GM12891 (cell line): Measurements from ENCODE around the gene ANKS1B.

Experiments used
- PAX5 ChIP-seq: IDR thresholded peaks from 2 replicates; pipeline ENCODE4 v1.6.1; 2011; ENCODE audit warnings: low read length, moderate library complexity, mild to moderate bottlenecking; ENCODE audit not compliant: insufficient read depth, severe bottlenecking
- POLR2A ChIP-seq: IDR thresholded peaks from 2 replicates; pipeline ENCODE4 v1.6.1; 2011; ENCODE audit warnings: low read depth, low read length, control low read depth
- POLR2AphosphoS5 ChIP-seq: IDR thresholded peaks from 2 replicates; pipeline ENCODE4 v1.6.1; 2011; ENCODE audit warnings: low read depth, low read length, control low read depth
- POU2F2 ChIP-seq: IDR thresholded peaks from 2 replicates; pipeline ENCODE4 v1.6.1; 2011; ENCODE audit warnings: low read depth, mild to moderate bottlenecking, control low read depth, low read length, moderate library complexity
- TAF1 ChIP-seq: IDR thresholded peaks from 2 replicates; pipeline ENCODE4 v1.6.1; 2011; ENCODE audit warnings: low read depth, low read length, control low read depth

GRCh38 chr12:98751580-98752115 is 1233.1 kb downstream of the ANKS1B start:
- TF ChIP-seq TAF1 (no peak), POLR2A (no peak), POLR2AphosphoS5 (no peak), POU2F2 (no peak), PAX5 (no peak)
